Measurements from ENCODE around the gene LRRC59.

DNA sequence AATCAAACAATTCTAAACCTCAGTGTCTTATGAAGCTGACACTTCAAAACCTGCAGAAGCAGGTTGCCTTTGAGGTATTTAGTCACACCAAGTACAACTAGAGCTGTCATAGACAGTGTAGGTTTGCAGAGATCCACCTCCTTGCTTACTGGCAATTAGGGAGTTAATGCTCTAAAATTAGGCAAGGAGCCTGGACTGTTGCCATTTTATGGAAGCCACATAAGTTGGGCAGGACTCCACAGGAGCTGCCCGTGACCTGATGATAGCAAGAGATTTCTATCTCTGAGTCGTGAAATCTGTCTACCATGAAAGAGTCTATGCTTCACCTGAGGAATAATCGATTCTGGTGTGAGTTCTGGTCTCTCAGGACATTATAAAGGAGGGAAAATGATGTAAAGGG lies 15.4 kb downstream of the LRRC59 start:
- TF ChIP-seq EZH2phosphoT487 (conservative IDR thresholded peaks at IDR 0.05; ENCODE audit: low read length) = no peak
- TF ChIP-seq, protein P1, sequence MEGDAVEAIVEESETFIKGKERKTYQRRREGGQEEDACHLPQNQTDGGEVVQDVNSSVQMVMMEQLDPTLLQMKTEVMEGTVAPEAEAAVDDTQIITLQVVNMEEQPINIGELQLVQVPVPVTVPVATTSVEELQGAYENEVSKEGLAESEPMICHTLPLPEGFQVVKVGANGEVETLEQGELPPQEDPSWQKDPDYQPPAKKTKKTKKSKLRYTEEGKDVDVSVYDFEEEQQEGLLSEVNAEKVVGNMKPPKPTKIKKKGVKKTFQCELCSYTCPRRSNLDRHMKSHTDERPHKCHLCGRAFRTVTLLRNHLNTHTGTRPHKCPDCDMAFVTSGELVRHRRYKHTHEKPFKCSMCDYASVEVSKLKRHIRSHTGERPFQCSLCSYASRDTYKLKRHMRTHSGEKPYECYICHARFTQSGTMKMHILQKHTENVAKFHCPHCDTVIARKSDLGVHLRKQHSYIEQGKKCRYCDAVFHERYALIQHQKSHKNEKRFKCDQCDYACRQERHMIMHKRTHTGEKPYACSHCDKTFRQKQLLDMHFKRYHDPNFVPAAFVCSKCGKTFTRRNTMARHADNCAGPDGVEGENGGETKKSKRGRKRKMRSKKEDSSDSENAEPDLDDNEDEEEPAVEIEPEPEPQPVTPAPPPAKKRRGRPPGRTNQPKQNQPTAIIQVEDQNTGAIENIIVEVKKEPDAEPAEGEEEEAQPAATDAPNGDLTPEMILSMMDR (IDR thresholded peaks at IDR 0.05; ENCODE audit: insufficient read depth, low read length, poor library complexity, severe bottlenecking) = no peak

Data from SU-DHL-6 (cell line).